ENCODE results near the gene PCYT2. TPM values are rescaled to one million over a fixed set of nuclear protein-coding genes. Genes with fewer than 3 reads are reported as not detected.

The PCYT2 gene
- total and polyA plus RNA-seq, 2 donors (not counting 3 experiments of a cell fraction or from before 2014, with no cell fraction given), result 52.0 to 57.1 TPM

DNA sequence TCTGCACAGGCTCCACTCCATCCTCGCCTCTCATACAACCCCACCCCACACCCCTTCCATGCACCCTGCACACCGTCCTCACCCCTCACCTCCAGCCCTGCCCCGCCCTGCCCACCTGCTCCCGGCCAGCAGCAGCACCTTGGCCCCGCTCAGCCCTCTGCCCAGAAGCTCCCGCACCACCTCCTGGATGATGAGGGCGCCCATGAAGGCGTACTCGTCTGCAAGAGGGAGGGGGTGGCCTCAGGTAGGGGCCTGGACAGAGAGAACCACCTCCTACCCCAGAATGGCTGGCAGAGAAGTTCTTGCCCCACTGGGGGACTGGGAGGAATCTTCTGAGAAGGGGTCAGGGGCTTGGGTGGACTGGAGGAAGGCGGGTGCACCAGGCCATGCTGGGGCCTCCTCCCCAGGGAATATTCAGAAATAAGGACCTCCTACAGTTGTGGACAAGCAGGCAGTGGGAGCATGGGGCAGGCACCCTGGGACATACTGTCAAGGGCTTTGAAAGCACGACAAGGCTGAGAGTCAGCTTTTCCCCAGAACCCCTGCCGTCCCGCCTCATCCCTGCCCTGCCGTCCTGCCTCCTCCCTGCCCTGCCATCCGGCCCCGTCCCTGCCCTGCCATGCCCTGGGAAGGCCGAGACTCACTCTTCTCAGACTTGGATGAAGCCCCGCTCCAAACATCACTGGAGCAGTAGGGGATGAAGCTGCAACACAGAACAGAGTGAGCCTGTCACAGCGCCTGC, 46.7 kb upstream of the PCYT2 start:
- H3K79me2 ChIP-seq (ENCODE audit: control insufficient read depth, insufficient read depth, low read length), result no peaks in the 10 kb centered on the region
- no peak overlapping the region for H2AFZ ChIP-seq (ENCODE audit: low read depth, low read length)
- no peak overlapping the region for H3K4me3 ChIP-seq (replicated peaks in 1 of 3; ENCODE audit: insufficient read depth in 1 of 3, low read depth in 1 of 3, low read length in 3 of 3)
- no peaks in the 10 kb centered on the region for H3K9me1 ChIP-seq (replicated peaks; ENCODE audit: control insufficient read depth, extremely low read depth, insufficient read depth, low read length)
- ChIA-PET POLR2A (no interaction called here), CTCF (interaction anchor here (0.7 to 1.3 kb wide), 2 partner anchors 9 to 62 kb away, joined by 3 to 10 read pairs; no protein-coding TSS in a partner anchor)
- FAIRE-seq (no peak), DNase-seq (ENCODE audit: low read depth, low spot score) (no peak)
- H3K36me3 ChIP-seq (ENCODE audit: control insufficient read depth in 2 of 2, extremely low read depth in 1 of 2, insufficient read depth in 2 of 2, low read length in 2 of 2), result no peaks in the 10 kb centered on the region
- H3K9ac ChIP-seq (replicated peaks; ENCODE audit: extremely low read depth, insufficient read depth, low read length), result no peak overlapping the region
- dilution Hi-C loops (cut with MboI; ENCODE audit: extremely low pct_ligation_motif_present, low sequenced_read_pairs), result no loop called here
- H3K9me3 ChIP-seq (replicated peaks; ENCODE audit: control insufficient read depth, insufficient read depth, low read length), result no peaks in the 10 kb centered on the region
- no peak for TF ChIP-seq EZH2 (IDR thresholded peaks at IDR 0.05; ENCODE audit: borderline replicate concordance, low read depth, low read length, severe bottlenecking)
- no peak for TF ChIP-seq POLR2AphosphoS5 (IDR thresholded peaks at IDR 0.05; ENCODE audit: insufficient read depth, low read depth, low read length)
- no peak for TF ChIP-seq CTCF (IDR thresholded peaks at IDR 0.05; ENCODE audit: extremely low read depth in 1 of 2, insufficient read depth in 1 of 2, low read depth in 1 of 2, low read length in 2 of 2)
- TF ChIP-seq MAX (IDR thresholded peaks at IDR 0.05; ENCODE audit: insufficient read depth, insufficient read length), result no peak
- no peak for TF ChIP-seq JUN (IDR thresholded peaks at IDR 0.05; ENCODE audit: borderline replicate concordance, insufficient read depth, insufficient read length, low read depth)
- TF ChIP-seq GATA2 (IDR thresholded peaks at IDR 0.05; ENCODE audit: insufficient read depth, insufficient read length, low read depth, low read length), result no peak
- TF ChIP-seq POLR2A (IDR thresholded peaks at IDR 0.05; ENCODE audit: low read depth, low read length), result no peak
- no peak for TF ChIP-seq FOS (IDR thresholded peaks at IDR 0.05; ENCODE audit: borderline replicate concordance, insufficient read depth, low read length)
- TF ChIP-seq MYC (IDR thresholded peaks at IDR 0.05; ENCODE audit: low read depth, low read length), result no peak
- no peak overlapping the region for H3K4me2 ChIP-seq (ENCODE audit: insufficient read depth, low read length)
- no peak overlapping the region for H3K27ac ChIP-seq (ENCODE audit: insufficient read depth, low read depth, low read length)
- BruUV-seq (replicated peaks), result no TSS peak
- H4K20me1 ChIP-seq (replicated peaks; ENCODE audit: control insufficient read depth, extremely low read depth, insufficient read depth, low read length), result no peaks in the 10 kb centered on the region
- H3K27me3 ChIP-seq (ENCODE audit: control insufficient read depth in 2 of 2, insufficient read depth in 2 of 2, low read length in 2 of 2), result peaks cover 21 to 37% of the 10 kb centered on the region in 2 experiments
- H3K4me1 ChIP-seq (ENCODE audit: control insufficient read depth, extremely low read depth, insufficient read depth, low read length), result no peaks in the 10 kb centered on the region
- intact Hi-C loops (cut with micrococcal nuclease), result no loop called here

All from endothelial cell of umbilical vein (primary cell).